K562 (cell line): ENCODE measurements around the gene THADA. TPM values are rescaled to one million over a fixed set of nuclear protein-coding genes. Genes with fewer than 3 reads are reported as not detected.
A peak's percentile ranks its signal among the peaks of the same experiment; 100 is the strongest.

Experiments
- ATAC-seq: fragments of 200-7000 bp; cut with Tn5 transposase; 3 replicates; pipeline ENCODE4 v1.9.1; 2020; ENCODE audit warnings: moderate library complexity
- BruUV-seq: library from RNA; stranded (reverse); fragments of 400-500 nt; replicated peaks from 2 replicates; lab custom pipeline; 2021; lab: Mats Ljungman, UMichigan
- CTCF ChIA-PET: fragments of 300-600 bp; formaldehyde crosslinking; extraction: SDS; loops from one replicate; lab custom pipeline; 2021; ENCODE audit warnings: low intra/inter-chr PET ratio; lab: Yijun Ruan, JAX
- POLR2A ChIA-PET: fragments of 300-600, 350-650 bp; sonication (Branson Sonifier 250); formaldehyde crosslinking; extraction: SDS; loops from one replicate; lab custom pipeline; 2021; ENCODE audit warnings: antibody characterized with exemption, inconsistent platforms; lab: Yijun Ruan, JAX
- DNase-seq, 4 experiments: peaks; one replicate each; pipeline versions ENCODE4 v3.0.0 to v3.0.0-alpha.2; 2011 to 2018; ENCODE audit warnings: low spot score in 3 of 4, mixed read lengths in 3 of 4; ENCODE audit errors: extremely low read depth in 1 of 4
- FAIRE-seq: peaks from 2 replicates; lab custom pipeline; 2011; peaks lifted over from hg19 to GRCh38; lab: Jason Lieb, UNC
- H2AFZ ChIP-seq: 2 replicates; pipeline ENCODE4 v1.6.0; 2011; ENCODE audit warnings: low read depth, low read length, control low read depth, inconsistent platforms
- H3K27ac ChIP-seq: fragments of 200-600 bp; 3 replicates; pipeline ENCODE4 v1.8.0; 2011; ENCODE audit warnings: low read depth, mild to moderate bottlenecking, control low read depth, inconsistent platforms, low read length, moderate library complexity, mixed read lengths; ENCODE audit errors: extremely low read depth
- H3K27me3 ChIP-seq, 2 experiments: fragments of 300-600 bp in 1 of 2; 2 replicates in 1 of 2; 3 replicates in 1 of 2; pipeline versions ENCODE4 v1.6.0 to v1.8.0; 2011; ENCODE audit warnings: inconsistent platforms in 2 of 2, low read length in 2 of 2, mild to moderate bottlenecking in 1 of 2, mixed read lengths in 1 of 2, moderate library complexity in 1 of 2; ENCODE audit not compliant: control insufficient read depth in 2 of 2, insufficient read depth in 2 of 2
- H3K36me3 ChIP-seq: fragments of 300-600 bp; 3 replicates; pipeline ENCODE4 v1.8.0; 2011; ENCODE audit warnings: mild to moderate bottlenecking, low read length, inconsistent platforms; ENCODE audit not compliant: control insufficient read depth, insufficient read depth
- H3K4me1 ChIP-seq, 2 experiments: fragments of 200-600 bp in 1 of 2; replicated peaks in 1 of 2; 2 replicates in 1 of 2; 3 replicates in 1 of 2; pipeline versions ENCODE4 v1.5.1 to v1.8.0; 2011; ENCODE audit warnings: inconsistent platforms in 2 of 2, low read length in 2 of 2, mild to moderate bottlenecking in 1 of 2, mixed read lengths in 1 of 2, moderate library complexity in 1 of 2; ENCODE audit not compliant: control insufficient read depth in 2 of 2, insufficient read depth in 2 of 2
- H3K4me2 ChIP-seq: 2 replicates; pipeline ENCODE4 v1.6.1; 2011; ENCODE audit warnings: low read length, control low read depth, inconsistent platforms, mixed read lengths; ENCODE audit not compliant: insufficient read depth
- H3K4me3 ChIP-seq: fragments of 200-600 bp; sonication (generic), shearing (Covaris generic); 2 replicates; pipeline ENCODE4 v1.5.1; 2016; ENCODE audit warnings: control low read depth, inconsistent platforms
- H3K79me2 ChIP-seq: fragments of 200-600 bp; 3 replicates; pipeline ENCODE4 v1.8.0; 2011; ENCODE audit warnings: low read length, inconsistent platforms; ENCODE audit not compliant: control insufficient read depth, insufficient read depth
- H3K9ac ChIP-seq, 2 experiments: 2 replicates each; pipeline versions ENCODE4 v1.6.0 to v1.6.1; 2011; ENCODE audit warnings: low read depth in 2 of 2, low read length in 2 of 2, control low read depth in 1 of 2, inconsistent platforms in 1 of 2, mild to moderate bottlenecking in 1 of 2, mixed read lengths in 1 of 2; ENCODE audit not compliant: insufficient read depth in 1 of 2
- H3K9me1 ChIP-seq: one replicate; pipeline ENCODE4 v1.6.0; 2011; ENCODE audit warnings: inconsistent platforms, mild to moderate bottlenecking, low read length, moderate library complexity; ENCODE audit not compliant: control insufficient read depth, insufficient read depth
- H3K9me3 ChIP-seq: replicated peaks from 2 replicates; pipeline ENCODE4 v1.5.1; 2011; ENCODE audit warnings: low read depth, low read length, inconsistent platforms; ENCODE audit not compliant: control insufficient read depth, insufficient read depth
- H4K20me1 ChIP-seq: replicated peaks from 2 replicates; pipeline ENCODE4 v1.6.1; 2011; ENCODE audit warnings: low read length, inconsistent platforms, mixed read lengths; ENCODE audit not compliant: control insufficient read depth, insufficient read depth
- ZKSCAN8 ChIP-seq: fragments of 200-800 bp; sonication (Bioruptor generic); IDR thresholded peaks from 2 replicates; pipeline ENCODE4 v1.6.1; 2016; ENCODE audit warnings: missing genetic modification characterization, missing compliant biosample characterization
- ZNF740 ChIP-seq, 3 experiments: fragments of 200-800 bp in 1 of 3; sonication (Bioruptor generic) in 1 of 3; sonication (generic) in 1 of 3; formaldehyde crosslinking in 1 of 3; IDR thresholded peaks; 2 replicates each; pipeline versions ENCODE4 v1.6.1 to v1.8.0; 2016 to 2022; ENCODE audit warnings: mild to moderate bottlenecking in 2 of 3, missing compliant biosample characterization in 2 of 3, missing genetic modification characterization in 2 of 3, missing genetic modification reagents in 1 of 3
- WGBS: fragments of 100-300 bp; shearing (Covaris generic); methylation state at CpG from one replicate; pipeline ENCODE4 v1.1.6; 2016; ENCODE audit warnings: low coverage, mixed read lengths; ENCODE audit not compliant: insufficient coverage; ENCODE audit errors: missing lambda C conversion rate; 5-methylcytosine and 5-hydroxymethylcytosine counted together
- in situ Hi-C: fragments of 300-500 bp; cut with MboI; formaldehyde crosslinking; loops from 4 replicates; pipeline ENCODE4 v1.15.0; 2018; ENCODE audit warnings: inconsistent platforms, mixed read lengths
- intact Hi-C: fragments of 100-400 bp; cut with micrococcal nuclease; formaldehyde crosslinking; loops from 2 replicates; pipeline ENCODE4 v1.14.2; 2022
- polyA plus RNA-seq, 8 experiments: library from polyadenylated mRNA; depleted of rRNA in 4 of 8; stranded (reverse) in 5 of 8; unstranded in 3 of 8; fragments of >200 nt; fragmentation: Nextera tagmentation in 2 of 8; fragmentation: Illumina TruSeq in 1 of 8; extraction: Ambion mirVana in 2 of 8; extraction: Trizol in 1 of 8; gene quantifications; 2 replicates each; pipeline versions ENCODE4 v1.2.1 to v1.2.3, GENCODE V29; 2011 to 2014; ENCODE audit warnings: inconsistent platforms in 1 of 8, missing spikeins in 1 of 8
- total RNA-seq, 7 experiments: library from RNA; depleted of rRNA in 6 of 7; stranded (reverse); fragments of >200 nt in 6 of 7; fragmentation: Illumina TruSeq in 2 of 7; extraction: Trizol in 2 of 7; gene quantifications; 2 replicates each; pipeline versions ENCODE4 v1.2.1 to v1.2.3, GENCODE V29; 2011 to 2021; ENCODE audit warnings: low replicate concordance in 1 of 7

The THADA gene
- total and polyA plus RNA-seq, 9 of the 15 experiments (the other 6 are each of a cell fraction or from before 2014, with no cell fraction given): 17.8 to 34.7 (median 31.9) TPM

DNA sequence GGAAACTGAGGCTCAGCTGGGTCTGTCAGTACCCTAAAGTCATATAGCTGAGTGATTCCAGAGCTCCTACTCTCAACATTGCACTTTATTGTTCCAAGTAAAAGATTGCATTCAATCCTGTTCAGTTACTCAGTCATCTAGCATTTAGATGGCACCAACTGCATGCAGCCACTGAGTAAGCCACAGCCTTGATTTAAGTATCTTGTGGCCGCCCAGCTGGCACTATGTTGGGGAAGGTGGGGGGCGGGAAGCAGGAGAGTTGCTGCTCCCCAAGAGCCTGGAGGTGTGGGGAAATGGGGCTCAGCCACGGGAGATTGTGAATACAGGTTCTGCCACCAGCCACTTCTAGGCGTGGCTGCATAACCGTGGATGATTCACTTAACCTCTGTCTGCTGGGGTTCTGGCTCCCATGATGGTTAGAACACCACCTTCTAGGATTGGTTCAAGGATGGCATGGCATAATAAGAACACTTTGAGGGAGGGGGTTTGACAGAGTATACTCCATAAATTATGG lies 386.6 kb downstream of the THADA start:
- H3K9me1 ChIP-seq: no peaks in the 10 kb centered on the region
- POLR2A ChIA-PET: interaction anchor here (1.0 to 1.8 kb wide), 5 partner anchors 9 to 235 kb away, joined by 4 to 6 read pairs (median 5); no protein-coding TSS in a partner anchor
- H3K27me3 ChIP-seq: no peaks in the 10 kb centered on the region
- DNase-seq (no peak), FAIRE-seq (no peak), ATAC-seq (no peak)
- BruUV-seq: no TSS peak
- no peak overlapping the region for H3K4me2 ChIP-seq
- H3K4me1 ChIP-seq: peaks cover 26 to 32% of the 10 kb centered on the region in 2 experiments
- no peak overlapping the region for H3K4me3 ChIP-seq
- H3K9me3 ChIP-seq: no peaks in the 10 kb centered on the region
- H2AFZ ChIP-seq: no peak overlapping the region
- intact Hi-C loops: no loop called here
- H3K36me3 ChIP-seq: no peaks in the 10 kb centered on the region
- H3K27ac ChIP-seq: no peak overlapping the region
- no peak overlapping the region for H3K9ac ChIP-seq
- WGBS: 59% methylated on average over 5 of the region's 5 CpGs
- no peaks in the 10 kb centered on the region for H3K79me2 ChIP-seq
- TF ChIP-seq ZNF740 (CRISPR knock-in tag; IDR thresholded peaks at IDR 0.05) (no peak), ZNF740 (tag; IDR thresholded peaks at IDR 0.05) (no peak), ZKSCAN8 (peak; percentile 74; the same call in 1 of the 2 replicates)
- CTCF ChIA-PET: no interaction called here
- H4K20me1 ChIP-seq: no peaks in the 10 kb centered on the region
- in situ Hi-C loops: no loop called here
